ENCODE results near the gene ACTA1.
"Not testable (repeated sequence)": the region's sequence is repeated elsewhere in the genome, so short reads cannot be mapped to it uniquely, and the experiment has no call there.

Gene ACTA1

DNA sequence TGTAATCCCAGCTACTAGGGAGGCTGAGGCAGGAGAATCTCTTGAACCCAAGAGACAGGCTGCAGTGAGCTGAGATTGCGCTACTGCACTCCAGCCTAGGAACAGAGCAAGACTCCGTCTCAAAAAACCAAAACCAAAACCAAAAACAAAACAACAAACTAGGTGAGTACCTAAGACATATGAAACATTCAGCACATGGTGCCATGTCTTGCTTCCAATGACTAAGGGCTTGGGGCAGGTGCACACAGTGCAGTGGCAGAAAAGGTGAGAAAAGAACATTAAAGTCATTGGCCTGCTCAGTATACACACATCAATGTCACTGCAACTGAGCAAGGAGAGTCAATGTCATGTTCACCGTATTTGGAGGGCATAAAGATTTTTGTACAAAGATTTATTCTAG, 4.1 kb upstream of the ACTA1 start:
- no peak for DNase-seq

DNA sequence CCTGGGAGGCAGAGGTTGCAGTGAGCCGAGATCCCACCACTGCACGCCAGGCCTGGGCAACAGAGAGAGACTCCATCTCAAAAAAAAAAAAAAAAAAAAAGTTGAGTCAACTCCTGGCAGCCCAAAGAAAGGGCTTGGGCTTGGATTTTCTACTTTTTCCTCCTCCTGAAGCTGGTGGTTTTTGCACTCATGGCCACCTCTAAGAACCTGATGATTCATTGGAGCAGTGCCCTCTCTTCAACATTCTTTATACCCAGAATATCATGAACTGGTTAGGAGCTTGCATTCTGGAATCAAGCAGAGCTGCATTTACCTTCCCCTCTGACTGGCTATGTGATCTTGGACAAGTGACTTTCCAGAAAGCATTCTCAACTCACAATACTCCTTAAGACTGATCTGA, 3.5 kb upstream of the ACTA1 start:
- no peak for DNase-seq

DNA sequence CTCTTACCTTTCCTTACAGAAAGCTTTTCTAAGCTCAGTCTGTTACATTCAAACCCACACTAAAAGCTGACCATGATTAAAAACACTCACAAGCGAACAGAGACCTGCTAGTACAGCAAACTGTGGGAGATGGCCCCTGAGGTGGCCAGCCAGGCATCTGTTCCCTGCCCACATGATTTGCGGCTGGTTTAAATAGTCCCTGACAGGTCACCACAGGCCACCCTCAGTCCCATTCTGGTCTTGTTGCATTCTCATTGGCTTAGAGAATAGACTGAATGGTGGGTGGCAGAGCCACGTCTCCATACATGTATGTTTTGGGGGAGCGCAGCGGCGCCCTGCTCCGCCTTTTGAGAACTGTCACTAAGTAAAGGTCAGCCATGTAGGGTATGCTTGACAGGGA, 2.3 kb upstream of the ACTA1 start:
- DNase-seq: no peak

DNA sequence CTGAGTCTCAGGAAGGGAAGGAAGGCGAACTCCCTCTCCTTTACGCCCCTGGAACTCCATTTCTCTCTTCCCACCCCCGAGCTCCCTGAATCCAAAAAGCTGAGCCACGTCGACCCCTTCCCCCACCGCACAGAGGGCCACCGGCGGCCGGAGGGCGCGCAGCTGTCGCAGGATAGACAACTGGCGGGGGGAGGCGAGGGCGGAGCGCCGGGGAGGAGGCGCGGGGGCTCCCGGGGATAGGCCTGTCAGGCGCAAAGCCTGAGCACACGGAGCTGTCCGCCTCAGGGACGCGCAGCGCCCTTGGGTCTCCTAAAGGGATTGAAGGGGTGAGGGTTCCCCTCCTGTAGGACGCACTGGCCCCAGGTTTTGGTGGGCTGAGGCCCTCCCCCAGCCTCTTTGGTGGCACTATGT, 752 bp upstream of the ACTA1 start:
- no peak for DNase-seq

DNA sequence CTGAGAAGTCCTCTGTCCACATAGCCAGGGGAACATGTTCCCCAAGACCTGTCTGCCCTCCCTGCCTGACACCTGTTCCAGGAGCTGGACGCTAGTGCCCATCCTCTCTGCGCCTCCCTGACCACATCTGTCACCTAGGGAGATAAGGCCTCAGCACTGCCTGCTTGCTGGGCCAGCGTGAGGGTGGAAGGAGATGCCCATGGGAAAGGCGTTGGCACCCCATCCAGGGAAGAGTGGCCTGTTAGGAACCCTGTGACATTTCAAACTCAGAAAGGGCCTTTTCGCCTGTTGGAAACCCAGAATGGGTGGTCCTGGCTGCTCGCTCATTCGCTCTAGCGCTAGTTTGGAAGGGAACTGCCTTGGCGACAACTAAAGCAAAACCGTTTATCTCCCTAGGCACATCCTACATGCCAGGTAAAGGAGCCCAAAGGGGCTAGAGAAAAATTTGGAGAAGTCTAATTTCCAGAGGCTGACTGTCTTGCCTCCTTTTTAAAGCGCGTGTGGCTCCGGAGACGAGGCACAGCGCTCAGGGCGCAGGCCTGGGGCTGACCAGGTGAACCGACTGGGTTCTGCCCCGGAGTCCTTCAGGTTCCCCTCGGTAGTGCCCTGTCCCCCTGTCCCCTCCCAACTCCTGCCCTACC, 410 bp downstream of the ACTA1 start:
- no peak for DNase-seq

DNA sequence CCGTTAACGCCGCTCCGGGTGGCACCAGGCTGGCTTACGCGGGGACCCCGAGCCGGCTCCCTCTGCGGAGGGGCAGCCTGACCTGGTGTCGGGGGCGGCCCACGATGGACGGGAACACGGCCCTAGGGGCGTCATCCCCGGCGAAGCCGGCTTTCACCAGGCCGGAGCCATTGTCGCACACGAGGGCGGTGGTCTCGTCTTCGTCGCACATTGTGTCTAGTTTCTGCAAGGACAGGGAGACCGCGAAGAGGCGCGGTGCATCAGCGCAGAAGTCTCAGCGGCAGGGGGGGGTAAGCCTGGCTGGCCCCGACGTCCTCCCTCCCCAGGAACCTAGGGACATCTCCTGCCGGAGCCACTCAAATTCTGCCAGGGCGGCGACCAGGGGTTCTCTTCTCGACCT, 989 bp downstream of the ACTA1 start:
- DNase-seq: no peak

DNA sequence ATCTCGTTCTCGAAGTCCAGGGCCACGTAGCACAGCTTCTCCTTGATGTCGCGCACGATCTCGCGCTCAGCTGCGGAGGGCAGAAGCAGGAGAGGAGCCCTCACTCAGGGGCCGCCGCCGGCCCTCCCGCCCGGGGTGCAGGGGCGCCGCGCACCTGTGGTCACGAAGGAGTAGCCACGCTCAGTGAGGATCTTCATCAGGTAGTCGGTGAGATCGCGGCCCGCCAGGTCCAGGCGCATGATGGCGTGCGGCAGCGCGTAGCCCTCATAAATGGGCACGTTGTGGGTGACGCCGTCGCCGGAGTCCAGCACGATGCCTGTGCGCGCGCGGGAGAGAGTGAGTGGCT, 1.8 kb downstream of the ACTA1 start:
- no peak for DNase-seq

DNA sequence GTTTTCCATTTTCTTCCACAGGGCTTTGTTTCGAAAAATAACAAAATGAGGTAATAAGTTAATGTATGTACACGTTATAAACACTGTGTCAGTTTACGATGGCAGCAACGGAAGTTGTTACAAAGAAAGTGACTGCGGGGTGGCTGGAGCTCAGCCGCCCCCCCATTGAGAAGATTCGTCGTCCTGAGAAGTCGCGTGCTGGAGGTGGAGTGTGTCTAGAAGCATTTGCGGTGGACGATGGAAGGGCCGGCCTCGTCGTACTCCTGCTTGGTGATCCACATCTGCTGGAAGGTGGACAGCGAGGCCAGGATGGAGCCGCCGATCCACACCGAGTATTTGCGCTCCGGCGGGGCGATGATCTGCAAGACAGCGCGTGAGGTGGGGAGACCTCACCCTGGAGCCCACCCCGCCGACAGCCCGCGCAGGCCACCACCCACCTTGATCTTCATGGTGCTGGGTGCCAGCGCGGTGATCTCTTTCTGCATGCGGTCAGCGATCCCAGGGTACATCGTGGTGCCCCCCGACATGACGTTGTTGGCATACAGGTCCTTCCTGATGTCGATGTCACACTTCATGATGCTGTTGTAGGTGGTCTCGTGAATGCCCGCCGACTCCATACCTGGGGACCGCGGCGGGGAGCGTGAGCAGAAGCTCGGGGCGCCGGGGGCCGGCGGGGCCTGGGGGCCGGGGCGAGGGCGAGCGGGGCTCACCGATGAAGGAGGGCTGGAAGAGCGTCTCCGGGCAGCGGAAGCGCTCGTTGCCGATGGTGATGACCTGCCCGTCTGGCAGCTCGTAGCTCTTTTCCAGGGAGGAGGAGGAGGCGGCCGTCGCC, 2.4 kb downstream of the ACTA1 start:
- DNase-seq: no peak

DNA sequence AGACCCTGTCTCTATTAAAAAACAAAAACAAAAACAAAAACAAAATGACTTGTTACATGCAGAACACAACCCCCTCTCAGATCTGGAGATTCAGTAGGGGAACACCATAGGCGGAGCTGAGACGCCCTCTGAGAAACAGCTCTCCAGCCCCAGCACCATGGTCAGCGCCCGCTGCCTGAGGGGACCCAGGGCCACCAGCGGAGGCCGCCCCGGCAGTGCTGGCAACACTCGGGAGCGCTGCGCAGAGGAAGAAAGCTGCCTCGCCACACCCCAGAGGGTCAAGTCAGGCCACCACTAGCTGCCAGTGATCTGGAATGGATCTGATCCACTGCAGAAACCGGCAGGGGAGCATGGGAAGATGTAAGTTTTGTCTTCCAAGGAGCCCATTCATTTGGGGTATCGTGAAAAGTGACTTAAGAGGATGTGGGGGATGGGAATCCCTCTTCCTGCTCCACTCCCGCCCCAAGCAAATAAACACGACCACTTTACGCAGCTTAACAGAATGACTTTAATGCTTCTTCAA, 3.1 kb downstream of the ACTA1 start:
- DNase-seq: peak; percentile 43

DNA sequence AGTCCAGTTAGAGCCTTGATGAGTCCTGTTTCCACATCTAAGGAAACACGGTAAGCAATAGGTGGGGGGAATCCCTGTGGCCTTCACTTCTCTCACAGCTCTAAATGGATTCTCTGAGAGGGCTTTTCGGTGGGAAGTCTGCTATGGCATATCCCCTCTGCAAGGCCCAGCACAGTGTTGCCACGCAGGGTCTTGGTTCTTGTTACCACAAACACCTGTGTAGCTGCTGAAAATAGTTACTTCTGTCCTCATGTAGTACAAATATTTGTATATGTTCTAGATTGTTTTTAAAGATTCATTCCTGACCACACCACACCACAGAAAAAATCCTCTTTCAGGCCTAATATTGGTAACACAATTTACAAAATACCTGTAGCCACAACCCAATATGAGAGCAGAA, 5.6 kb downstream of the ACTA1 start:
- no peak for DNase-seq

DNA sequence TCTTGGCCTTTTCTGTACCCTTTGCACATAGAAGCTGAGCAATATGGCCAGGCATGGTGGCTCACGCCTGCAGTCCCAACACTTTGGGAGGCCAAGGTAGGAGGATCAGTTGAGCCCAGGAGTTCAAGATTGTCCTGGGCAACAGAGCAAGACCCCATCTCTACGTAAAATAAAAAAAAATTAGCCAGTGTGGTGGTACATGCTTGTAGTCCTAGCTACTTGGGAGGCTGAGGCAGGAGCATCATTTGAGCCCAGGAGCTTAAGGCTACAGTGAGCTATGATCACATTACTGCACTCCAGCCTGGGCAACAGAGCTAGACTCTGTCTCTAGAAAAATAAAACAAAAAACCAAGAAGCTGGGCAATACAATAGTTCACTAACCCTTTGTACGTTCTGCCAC, 6.3 kb downstream of the ACTA1 start:
- no peak for DNase-seq

DNA sequence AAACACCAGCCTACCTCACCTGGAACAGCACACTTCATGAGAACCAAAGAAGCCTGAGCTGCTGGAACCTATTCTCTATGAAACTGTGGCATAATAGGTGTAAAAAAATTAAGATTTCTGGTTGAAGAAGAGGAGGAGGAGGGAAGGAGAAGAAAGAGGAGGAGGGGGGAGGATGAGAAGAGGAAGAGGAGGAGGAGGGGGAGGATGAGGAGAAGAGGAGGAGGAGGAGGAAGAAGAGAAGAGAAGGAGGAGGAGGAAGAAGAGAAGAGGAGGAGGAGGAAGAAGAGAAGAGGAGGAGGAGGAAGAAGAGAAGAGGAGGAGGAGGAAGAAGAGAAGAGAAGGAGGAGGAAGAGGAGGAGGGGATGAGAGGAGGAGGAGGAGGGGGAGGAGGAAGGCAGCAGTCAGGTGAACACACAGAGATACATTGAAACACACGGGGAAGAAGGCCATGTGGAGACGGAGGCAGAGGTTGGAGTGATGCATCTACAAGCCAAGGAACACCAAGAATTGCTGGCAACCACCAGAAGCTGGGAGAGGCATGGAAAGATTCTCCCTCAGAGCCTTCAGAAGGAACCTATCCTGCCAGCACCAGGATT, 8.2 kb downstream of the ACTA1 start:
- DNase-seq: no peak

DNA sequence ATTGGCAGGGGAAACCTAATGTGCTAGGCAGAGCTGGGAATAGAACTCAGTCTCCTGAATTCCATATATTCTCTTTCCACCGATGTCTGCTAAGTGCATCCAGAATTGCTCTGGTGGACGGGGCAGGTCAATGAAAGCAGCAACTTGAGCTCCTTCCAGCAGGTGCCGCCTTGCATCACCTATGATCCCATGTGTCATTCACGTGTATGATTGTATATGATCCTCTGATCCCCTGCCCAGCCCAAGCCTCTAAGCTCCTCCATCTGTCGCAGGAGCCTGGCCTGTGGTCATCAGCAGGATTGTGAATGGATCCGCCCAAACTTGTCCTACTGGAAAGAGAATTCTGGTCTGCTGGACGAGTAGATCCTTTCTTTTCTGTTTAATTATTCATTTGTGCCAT, 13.1 kb downstream of the ACTA1 start:
- no peak for DNase-seq

DNA sequence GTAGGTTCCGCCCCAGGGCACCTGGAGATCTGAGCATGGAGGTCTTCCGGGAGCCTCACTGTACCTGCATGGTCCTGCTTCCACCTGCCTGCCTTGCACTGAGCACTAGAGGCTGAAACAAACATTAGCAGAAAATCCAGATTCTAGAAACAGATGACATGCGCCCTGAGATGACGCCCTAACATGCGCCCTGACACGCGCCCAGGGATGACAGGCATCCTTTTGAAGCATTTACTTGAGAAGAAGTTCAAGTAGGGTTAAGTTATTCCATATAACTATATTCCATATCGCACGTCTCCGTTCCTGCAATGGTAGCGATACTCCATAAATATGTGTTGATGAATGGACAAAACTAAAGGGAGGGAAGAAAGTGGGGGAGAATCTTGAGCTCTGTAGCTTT, 13.7 kb downstream of the ACTA1 start:
- no peak for DNase-seq

DNA sequence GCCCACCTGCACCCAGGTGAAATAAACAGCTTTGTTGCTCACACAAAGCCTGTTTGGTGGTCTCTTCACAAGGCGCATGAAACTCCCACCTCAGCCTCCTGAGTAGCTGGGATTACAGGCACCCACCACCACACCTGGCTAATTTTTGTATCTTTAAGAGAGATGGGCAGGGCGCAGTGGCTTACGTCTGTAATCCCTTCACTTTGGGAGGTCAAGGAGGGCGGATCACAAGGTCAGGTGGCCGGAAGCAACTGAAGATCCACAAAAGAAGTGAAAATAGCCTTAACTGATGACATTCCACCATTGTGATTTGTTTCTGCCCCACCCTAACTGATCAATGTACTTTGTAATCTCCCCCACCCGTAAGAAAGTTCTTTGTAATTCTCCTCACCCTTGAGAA, 15.3 kb downstream of the ACTA1 start:
- not testable (repeated sequence) for DNase-seq

DNA sequence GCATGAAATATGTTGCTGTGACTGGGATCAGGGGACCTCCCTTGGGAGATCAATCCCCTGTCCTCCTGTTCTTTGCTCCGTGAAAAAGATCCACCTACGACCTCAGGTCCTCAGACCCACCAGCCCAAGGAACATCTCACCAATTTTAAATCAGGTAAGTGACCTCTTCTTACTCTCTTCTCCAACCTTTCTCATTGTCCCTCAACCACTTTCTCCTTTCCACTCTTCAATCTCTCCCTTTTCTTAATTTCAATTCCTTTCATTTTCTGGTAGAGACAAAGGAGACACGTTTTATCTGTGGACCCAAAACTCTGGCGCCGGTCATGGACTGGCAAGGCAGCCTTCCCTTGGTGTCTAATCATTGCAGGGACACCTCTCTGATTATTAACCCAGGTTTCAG, 21.1 kb downstream of the ACTA1 start:
- DNase-seq: not testable (repeated sequence)

DNA sequence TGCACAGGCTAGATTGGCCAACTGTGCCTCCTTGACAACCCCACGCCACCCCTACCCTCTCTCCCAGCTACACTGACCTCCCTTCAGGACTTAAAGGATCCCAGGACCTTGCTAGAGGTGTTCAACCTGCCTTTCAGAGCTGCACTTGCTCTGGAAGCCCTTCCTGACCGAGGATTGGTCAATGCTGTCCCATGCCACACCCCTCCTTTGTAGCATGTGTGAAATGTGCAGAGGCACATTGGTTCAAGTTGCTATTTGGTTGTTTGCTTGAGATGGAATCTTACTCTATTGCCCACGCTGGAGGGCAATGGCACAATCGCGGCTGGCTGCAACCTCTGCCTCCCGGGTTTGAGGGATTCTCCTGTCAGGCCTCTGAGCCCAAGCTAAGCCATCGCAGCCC, 21.8 kb downstream of the ACTA1 start:
- no peak for DNase-seq

DNA sequence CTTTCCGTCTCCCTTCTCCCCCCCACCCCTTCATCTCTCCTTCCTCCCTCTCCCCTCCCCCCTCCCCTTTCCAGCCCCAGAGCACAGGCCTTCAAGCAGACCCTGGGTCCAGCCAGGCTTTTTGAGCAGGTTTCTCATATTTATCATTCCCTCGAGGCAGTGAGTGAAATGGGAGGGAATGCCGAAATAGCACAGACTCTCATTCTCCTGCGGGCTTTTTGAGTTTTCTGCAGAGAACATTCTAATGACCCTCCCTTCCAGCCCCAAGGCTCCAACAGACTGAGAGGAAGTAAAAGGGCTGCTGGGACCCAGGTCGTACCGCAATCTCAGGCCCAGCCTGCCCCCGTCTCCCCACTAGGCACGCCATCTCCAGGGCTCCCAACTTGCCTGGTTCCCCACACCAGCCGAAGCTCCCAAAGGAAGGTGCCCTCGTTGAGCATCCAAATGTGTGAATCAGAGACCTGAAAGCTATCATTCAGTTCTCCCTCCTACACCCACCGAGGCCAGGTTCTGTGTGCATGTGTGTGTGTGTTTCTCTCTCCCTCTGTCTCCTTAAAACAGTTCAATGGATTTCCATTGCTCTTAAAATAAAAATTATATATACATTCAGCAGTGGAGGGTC, 22.3 kb downstream of the ACTA1 start:
- no peak for DNase-seq

DNA sequence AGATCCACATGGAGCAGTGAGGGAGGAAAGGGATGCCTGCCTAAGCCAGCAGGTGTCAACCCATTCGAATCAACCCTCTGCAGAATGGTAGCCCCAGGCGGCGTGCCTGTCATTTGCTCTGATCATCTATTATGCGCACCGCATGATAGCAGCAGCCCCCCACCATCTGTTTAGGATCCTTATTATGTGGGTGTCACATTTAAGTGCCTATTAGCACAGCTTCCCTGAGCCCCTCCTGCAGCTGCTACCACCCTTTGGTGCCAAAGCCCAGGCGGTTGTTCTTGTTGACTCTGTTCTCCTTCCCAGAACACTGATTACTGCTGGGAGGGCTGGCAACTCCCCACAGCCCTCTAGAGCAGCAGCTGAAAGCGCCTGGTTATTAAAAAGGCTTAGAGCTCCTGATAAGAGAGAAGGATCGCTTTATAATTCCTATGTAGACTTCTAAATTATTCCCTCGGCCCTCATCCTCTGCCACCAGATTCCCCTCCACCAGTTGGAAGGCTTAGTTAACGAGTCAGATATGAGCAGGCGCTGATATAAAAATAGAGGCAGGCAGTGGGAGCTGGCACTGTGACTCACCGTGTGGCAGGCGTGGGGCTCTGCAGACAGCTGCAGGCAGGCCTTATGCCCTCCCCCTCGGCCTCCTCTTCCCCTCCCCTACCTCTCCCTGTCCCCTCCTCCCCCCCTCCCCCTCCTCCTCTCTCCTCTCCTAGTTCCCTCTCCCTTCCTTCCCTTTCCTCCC, 23.0 kb downstream of the ACTA1 start:
- DNase-seq: no peak

DNA sequence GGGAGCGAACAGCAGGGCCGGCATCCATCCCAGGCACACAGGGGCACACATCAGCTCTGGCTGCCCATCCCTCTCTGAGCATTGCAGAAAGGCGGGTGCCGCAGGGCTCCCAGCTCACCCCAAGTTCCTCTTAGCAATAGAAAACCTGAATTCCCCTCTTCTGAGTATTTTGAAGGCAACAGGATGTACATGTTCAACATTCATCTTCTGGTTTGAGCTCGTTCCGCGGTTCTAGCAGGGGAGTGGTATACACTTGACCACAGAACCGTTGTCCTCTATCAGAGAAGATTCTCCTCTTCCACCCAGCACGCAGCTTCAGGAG, 23.6 kb downstream of the ACTA1 start:
- DNase-seq: no peak

DNA sequence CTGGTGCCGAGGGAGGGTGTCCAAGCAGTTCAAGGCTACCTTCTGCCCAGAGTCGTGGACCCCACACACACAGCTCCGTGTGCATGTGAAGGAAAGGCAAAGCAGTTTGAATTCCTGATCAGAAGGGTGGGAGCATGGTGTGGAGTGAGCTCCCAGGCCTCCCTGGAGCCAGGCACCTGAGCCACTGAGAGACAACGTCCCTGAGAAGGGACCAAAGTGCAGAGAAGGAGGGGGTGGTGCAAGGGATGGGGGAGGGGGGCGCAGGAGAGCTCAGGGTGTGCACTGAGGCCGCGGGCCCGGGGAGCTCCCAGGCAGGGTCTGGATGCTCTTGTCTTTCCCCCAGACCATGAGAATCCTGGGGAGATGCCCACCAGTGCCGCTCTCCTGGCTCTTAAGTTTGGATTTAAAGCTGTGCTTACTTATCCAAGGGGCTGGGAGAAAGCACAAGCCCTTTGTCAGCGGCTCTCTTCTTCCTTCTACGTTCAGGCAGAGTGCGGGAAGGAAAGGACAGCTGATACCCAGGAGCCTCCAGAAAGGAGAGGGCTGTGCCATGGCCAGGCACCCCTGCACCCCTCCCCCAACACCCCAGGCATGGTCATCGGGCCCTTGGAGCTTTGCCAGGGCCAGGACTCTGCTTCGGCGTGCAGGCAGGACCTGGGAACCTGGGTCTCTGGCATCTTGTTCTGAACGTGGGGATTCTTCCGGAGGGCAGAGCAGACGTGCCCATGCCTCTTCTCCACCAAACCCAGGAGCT, 24.1 kb downstream of the ACTA1 start:
- DNase-seq: no peak

DNA sequence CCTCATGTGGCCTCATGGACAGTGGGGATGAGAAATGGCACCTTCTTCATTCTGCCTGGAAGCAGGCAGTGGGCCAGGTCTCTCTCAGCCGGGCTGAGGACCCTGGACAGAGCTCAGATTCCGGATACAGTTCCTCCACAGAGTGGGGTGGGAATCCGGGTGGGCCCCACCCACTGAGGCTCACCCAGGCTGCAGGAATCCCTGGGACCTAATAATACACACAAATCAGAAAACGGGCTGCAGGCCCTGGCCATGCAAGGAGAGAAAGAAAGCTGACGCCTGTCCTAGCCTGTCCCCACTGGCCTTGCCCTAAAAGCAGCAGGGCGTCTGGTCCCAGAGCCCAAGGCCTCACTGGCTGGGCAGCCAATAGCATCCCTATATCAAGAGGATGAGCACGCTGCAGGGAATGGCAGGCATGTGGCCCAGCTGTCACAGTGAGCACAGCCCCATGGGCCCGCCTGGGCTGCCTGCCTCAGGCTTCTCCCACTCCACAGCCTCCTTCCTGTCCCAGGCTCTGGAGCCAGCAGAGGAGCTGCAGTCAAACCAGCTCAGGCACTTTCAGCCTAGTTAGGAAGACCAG, 25.3 kb downstream of the ACTA1 start:
- DNase-seq: no peak
